Central memory CD4-positive, alpha-beta T cell (primary cell): Measurements from ENCODE around the gene AUTS2.
"Not testable (repeated sequence)": the region's sequence is repeated elsewhere in the genome, so short reads cannot be mapped to it uniquely, and the experiment has no call there.

Experiments
- DNase-seq: peaks from one replicate; pipeline ENCODE4 v3.0.0; 2022

Gene AUTS2

DNA sequence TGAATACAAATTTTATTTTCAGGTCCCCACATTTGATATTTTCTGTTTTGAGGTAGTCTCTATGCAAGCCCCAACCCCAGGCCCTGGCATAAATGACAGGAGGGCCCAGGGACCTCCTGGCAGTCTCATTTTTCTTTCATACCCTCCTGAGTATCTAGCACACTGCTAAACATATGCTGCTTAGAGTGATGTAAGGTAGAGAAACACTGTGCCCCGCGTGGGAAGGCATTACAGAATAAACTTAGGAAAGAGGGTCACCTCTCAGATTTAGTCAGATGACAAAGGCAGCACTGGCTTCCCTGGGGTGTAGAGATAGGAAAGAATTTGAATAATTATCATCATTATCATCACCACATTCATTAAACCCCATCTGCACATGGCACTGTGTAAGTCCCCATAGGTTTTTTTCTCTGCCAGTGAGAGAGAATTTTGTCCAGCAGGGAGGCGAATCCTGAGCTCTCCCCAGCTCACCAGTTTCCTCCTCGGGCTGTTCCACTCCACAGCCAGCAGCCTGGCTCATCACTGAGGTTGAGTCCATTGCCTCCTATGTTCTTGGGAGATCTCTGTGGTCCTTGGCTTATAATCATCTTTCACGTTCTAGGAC lies 1026.3 kb downstream of the AUTS2 start:
- DNase-seq: no peak

DNA sequence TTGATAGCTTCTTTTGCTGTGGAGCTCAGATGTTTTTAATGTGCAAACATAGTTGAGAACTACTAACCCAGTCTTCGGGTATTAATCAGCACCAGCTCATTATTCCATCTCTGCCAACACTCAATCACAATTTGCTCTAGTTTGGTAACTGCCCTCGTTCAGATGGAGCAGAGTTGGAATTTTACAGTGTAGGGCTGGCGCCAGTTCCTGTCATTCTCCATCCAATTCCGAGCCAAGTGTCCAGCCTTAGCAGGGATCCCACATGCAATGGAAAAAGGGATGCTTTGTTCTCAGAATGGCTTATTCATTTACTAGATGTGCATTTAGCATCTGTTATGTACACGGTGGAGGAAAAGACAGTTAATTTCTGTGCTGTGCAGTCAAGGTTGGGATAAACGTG lies 1029.2 kb downstream of the AUTS2 start:
- DNase-seq: no peak

DNA sequence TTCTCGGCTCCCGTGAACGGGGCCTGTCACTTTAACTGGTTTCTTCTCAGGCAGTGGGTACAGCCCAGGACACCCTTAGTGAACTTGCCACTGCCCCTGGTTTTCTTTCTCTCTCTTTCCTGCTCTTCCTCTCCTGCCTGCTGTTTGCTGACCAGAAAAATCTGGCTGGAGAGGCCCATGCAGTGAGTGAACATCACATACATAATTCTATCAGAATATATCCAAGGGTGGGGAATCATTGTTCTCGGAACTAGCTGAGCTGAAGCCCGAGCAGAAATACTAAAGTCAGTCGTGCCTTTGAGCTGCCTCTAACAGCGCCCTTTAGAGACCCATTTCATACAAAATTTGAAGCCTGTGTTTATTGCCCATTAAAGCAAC lies 1032.2 kb downstream of the AUTS2 start:
- no peak for DNase-seq

DNA sequence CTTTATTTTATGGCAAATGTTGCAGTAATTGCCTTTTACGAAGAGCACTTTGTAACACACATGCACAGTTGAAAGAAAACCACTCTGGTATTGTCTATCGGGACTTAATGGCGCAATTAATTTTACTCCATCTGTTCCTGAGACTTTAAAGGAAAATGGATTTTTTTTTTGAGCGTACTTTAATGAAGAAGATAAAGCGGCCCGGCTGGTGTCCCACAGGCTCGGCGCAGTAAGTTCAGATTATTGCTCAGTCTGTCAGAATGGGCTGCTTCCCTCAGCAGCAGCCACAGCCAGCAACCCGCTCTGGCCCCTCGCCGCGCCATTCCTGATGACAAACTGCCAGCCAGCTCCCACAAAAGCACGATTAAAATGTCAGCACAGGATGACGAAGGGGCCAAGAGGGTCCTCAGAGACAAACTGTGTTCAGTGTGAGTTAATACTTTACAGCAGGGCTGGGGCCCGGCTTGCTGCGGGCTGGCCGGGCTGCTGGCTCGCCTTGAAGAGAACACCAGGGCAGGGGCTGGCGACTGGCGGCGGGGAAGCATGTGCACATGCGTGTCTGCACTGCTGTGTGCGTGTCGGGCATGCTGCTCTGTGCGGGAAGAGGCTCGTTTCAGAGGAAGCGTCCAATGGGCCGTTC lies 1032.7 kb downstream of the AUTS2 start:
- no peak for DNase-seq

DNA sequence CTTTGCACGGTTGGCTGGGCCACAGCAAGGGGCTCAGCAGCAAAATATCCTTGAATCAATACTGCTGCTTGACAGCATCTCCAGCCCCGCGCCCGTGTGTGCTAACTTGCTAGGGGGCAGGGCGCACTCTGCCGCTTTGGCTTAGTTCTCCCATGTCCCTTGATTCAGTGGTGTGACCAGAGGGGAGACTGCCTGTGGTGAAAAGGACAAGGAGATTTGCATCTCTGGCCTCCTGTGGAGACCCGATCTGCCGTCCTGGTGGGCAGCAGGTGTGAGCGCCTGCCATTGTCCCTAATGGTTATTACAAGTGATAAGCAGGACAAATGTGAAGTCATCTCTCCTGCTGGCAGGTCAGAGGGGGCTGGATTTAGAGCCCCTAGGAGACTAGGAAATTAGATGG lies 1033.4 kb downstream of the AUTS2 start:
- no peak for DNase-seq

DNA sequence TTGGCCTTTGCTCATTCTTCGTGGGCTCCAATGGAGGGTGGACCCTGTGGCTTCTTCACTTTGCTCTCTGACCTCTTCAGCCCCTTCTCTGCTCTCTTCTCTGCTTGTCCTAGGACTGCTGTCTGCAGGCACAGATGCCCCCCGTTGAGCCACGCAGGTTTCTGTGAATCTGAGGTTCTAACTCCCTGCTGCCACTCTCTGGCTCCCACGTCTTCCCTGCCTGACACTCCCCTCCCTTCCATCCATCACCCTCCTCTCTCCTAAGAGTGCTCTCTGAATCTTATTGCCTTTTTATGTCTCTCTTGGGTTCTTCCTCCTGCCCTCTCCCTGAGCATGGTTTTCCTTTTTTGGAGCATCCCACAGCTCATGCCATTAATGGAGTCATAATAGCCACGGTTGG lies 1034.1 kb downstream of the AUTS2 start:
- no peak for DNase-seq

DNA sequence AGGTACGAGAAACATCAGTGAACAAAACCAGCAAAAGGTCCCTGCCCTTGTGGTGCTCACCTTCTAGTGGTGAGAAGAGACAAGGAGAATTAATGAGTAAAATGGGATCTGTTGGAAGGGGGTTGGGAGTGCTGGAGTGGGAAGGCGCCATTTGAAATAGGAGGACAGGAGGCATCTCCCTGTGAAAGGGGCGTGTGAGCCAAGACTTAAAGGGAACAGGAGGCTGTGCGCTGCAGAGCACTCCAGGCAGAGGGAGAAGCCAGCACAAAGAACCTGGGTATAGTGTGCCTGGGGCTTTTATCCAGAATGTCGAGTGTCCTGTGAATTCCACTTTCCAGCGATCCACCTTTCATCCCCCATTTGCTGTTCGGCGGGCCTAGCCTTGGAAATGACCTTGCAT lies 1035.8 kb downstream of the AUTS2 start:
- no peak for DNase-seq

DNA sequence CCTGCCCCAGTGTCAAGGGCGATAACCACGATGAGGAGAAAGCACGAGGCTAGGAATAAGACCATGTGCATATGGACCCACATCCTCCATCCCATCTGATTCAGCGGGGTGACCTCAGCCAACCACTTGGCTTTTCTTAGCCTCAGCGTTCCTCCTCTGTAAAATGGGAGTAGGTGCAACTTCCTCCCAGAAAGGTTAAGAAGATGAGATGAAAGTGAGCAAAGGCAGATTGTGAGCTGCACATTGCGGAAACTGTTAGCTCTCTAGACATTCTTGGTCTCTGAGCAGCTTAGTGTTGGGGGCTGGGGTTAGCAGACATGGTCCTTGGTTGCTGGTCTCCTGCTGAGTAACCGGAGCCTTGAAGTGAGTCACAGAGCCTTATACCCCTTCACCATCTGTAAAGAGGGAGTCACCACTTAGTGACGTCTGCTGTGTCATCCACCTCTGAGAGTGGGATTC lies 1036.4 kb downstream of the AUTS2 start:
- DNase-seq: no peak

DNA sequence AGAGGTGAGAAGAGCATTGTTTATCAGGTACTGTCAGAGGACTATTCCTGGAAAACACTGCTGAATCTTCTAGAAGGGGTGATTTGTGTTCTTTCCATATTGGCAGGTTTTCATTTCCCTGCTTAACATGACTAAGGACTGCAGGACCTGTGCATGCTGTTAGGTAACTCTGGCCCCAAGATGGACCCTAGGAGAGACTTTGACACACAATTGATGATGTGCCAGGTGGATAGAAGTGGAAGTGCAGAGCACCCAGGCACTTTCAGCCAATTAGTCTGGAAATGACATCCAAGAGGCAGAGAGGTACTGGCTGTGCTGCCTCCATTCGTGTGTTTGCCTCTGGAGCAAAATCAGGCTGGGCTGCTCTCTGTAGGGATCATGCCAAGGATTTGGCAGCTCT lies 1037.4 kb downstream of the AUTS2 start:
- no peak for DNase-seq

DNA sequence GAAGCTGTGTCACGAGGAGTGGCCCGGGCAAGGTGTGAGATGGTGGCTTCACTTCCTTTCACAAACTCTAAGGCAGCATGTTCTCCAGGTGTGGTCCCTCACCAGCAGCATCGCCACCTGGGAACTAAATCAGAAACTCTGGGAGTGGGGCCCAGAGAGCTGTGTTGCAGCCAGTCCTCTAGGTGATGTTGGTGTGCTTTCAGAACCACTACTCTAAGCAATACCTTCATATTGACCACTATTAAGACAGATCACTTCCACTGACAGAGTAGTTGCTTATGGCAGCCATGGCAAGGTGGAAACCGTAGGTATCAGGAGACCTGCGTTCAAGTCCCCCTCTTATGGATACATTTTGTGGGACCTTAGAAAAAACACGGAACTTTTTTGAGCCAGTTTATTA lies 1037.9 kb downstream of the AUTS2 start:
- DNase-seq: no peak

DNA sequence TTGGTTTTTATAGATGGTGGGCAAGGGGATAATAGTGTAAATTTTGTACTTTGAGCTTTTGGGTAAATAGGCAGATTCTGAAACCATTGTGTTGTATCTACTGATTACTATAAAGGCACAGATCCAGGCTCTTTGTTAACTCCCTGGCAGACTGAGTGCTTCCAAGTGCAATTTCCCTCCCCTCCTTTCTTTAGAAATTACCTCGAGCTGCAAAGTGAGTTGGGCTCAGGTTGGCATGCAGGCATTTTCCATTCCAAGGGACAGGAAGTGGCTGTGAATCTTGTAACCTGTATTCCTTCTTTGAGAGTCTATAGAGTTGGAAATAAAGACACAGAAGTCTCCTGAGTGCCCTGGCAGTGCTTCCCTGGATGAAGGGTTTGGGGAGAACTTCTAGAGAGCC lies 1039.5 kb downstream of the AUTS2 start:
- no peak for DNase-seq

DNA sequence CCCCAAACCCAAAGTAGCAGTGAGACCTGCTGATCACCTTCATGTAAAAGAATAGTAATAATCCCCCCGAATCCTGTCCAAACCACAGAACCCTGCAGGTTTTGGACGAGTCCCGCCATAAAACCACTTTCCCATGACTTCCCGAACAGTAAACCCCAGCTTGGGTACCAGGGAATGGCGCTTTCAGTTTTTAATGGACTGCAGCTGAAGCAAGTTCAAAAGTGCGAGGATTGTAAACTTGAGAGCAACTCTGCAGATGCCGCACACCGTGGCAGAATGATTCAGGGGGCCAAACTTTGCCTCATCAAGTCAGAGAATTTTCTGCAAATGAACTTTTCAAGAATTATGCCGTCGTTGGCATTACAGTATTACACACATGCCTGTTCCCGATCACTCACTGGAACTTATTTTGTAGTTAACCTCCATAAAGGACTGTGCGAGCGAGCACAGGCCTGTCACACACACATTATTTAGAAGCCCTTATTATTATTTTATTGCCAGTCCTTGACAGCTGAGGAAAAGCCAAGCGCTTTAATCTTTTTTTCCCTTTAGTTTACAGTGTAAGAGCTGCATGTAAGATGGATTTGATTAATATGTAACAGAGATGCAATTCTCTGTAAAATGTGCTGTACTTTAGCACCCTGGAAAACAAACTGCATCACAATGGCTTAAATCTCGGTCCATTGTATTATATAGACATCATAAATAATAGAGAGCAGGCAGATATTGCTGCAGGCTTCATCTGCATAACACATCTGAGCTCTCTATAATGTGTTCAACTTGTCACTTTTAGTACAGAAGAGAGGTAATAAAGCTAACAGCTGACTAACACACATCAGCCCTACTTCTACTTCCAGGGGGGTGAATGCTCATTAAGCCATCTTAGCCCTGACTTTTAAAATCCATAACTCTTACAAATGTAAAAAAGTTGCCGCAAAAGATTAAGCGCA lies 1040.2 kb downstream of the AUTS2 start:
- no peak for DNase-seq

DNA sequence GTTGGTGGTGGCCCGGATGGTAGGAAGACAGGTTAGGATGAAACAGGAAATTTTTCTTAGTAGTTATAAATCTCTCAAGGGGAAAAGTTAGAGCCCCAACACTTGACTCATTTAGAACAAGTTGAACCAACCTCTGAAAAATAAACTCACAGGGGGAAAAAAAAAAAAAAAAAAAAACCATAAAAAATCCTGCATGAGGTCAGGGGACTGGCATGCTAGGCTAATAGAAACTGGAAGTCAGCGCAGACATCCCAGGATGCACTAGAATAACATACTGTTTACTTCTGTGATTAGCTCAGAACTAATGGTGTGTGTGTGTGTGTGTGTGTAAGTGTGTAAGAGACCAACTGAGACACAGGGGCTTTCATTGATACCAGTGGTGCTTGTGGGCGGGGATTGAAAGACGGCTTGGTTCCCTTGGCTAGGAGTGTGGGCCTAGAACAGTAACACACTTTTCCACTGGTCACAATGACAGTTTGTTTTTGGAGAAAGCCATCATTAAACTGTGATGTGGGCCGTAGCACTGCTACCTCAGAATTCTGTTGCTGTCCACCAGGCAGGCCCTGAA lies 1042.1 kb downstream of the AUTS2 start:
- no peak for DNase-seq

DNA sequence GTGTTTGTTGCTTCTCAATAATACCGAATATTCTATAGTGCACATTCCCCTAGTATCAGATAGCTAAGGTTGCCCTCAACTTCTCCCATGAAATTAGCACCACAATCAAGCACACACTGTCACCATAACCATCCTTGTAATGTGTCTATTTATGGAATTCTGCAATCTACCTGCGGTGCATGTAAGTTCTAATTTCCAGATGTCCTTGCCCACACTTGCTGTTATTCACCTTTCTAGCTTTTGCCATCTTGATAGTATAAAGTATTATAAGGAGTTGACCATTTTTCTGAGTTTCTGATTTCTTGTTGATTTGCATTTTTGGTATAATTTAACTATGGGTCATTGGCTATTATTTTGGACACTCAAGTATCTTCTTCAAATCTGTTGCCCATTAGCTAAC lies 1043.6 kb downstream of the AUTS2 start:
- DNase-seq: no peak

DNA sequence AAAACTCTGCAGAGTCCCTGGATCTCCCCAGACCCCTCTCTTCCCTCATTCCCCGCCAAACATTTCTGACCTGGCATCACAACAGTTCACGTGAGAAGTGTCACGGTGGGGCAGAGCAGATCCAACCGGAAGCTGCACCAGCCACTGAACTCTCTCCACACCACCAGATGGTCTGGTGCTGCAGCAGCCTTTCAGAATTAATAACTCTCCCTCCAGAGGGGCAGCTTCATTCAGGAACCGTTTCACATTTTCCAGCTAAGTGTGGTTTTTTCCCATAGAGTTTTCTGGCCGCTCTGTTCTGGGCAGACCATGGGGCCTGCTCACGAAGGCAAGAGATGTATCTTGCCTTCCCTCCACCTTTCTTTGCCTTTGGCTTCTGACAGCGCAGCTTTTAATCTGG lies 1047.0 kb downstream of the AUTS2 start:
- DNase-seq: no peak

DNA sequence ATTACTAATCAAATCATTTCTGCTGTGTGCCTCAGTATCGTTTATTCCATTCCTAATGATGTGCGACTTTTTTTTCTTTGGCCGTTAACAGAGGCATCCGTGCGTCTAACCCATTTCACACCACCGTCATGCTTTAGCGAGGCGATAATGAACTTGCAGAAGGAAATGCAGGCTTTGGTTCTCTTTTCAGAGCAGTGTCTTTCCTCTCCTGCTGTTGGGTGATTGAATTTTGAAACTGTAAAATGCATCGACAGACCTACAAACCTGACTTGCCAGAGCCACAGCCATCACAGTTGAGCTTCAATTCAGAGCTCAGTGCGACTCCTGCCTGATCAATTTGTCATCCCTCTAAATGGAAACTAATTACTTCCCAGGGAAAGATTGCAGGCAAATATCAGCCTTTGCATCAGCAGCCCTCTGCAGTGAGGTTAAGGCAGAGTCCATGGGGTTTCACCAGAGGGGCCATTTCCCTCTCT lies 1047.6 kb downstream of the AUTS2 start:
- DNase-seq: no peak

DNA sequence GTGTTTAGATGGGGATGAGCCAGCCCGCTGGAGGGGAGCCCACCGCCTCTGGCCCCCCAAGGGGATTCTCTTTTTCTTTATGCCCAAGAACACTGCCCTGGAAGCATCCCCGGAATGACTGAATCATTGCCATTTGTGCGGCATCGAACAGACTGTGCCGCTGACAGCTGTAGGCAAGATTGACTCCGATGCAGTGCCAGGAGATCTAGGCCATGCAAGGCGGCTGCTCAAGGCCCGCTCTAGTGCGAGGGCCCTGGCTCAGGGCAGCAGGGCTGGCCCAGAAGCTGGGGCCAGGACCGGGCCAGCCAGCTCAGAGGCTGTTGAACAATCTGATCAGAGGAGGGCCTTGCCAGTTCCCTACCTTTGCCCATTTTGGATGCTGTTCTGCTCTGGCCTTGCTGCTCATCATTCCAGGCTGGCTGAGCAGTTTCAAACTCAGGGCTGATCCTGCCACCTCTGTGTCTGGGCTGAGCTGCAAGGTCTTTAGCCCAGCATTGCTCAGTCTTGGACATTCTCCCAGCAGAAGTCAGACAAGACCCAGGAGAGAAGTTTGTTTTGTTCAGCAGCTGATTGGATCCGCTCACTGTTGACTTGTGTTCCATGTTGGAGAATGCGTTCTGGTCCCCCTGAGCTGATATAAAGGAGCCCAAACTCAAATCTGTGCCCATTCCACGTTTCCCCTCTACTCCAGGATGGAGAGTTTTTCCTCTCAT lies 1048.4 kb downstream of the AUTS2 start:
- no peak for DNase-seq

DNA sequence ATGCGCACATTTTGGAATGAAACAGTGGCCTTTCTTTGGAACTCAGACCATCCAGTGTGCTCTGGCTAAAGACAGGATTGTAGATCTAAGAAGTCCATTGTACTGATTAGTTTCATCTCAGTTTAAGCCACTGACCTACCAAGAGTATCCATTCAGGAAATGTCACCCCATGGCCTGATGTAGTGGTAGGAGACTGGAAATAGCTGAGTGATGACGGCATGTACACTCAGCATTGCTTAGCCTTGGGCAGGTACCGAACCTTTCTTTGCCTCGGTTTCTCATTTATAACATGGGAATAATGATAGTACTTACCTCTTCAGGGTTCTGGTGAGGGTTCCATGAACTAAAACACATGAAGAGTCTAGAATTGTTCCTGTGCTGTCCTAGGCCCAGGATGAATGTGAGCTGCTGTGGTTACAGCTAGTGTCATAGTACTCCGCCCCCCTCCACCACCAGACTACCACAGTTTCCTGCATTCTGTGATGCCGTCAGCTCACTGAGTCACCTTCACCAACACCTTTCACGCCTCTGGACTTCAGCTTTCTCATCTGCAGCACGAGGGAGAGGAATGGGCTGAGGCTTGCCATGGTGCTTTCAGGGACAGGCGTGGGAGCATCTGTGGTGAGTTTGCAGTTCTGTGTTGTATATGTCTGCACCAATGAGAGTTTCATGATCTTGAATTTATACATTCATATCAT lies 1049.7 kb downstream of the AUTS2 start:
- peak; percentile 89 for DNase-seq

DNA sequence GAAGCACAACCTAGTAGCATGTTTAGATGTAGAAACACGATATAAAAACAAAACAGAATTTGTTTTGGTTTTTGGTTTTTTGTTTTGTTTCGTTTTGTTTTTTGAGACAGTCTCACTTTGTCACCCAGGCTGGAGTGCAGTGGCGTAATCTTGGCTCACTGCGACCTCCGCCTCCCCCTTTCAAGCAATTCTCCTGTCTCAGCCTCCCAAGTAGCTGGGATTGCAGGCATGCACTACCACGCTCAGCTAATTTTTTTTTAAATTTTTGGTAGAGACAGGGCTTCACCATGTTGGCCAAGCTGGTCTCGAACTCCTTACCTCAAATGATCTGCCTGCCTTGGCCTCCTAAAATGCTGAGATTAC lies 1050.2 kb downstream of the AUTS2 start:
- DNase-seq: not testable (repeated sequence)

DNA sequence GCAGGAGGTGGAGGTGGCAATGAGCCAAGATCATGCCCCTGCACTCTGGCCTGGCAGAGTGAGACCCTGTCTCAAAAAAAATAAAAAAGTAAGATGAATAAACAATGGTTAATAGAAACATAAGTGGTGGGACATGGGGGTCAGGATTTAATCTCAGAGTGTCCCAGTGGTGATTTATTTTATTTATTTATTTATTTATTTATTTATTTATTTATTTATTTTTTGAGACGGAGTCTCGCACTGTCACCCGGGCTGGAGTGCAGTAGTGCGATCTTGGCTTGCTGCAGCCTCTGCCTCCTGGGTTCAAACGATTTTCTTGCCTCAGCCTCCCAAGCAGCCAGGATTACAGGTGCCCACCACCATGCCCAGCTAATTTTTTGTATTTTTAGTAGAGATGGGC lies 1051.0 kb downstream of the AUTS2 start:
- no peak for DNase-seq

DNA sequence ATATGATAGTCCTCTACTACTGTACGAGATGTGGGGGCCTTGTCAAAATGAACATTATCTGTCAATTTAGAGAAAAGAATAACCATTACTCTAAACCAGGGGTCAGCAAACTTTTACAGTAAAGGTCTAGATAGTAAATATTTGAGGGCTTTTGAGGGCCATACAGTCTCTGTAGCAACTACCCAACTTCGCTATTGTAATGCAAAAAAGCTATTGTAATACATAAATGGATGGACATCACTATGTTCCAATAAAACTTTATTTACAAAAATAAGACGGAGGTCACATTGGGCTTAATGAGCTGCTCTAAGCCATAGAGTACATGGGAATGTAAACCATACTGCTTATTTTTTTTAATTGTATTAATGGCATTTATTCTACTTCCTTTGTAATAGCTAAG lies 1055.9 kb downstream of the AUTS2 start:
- no peak for DNase-seq

DNA sequence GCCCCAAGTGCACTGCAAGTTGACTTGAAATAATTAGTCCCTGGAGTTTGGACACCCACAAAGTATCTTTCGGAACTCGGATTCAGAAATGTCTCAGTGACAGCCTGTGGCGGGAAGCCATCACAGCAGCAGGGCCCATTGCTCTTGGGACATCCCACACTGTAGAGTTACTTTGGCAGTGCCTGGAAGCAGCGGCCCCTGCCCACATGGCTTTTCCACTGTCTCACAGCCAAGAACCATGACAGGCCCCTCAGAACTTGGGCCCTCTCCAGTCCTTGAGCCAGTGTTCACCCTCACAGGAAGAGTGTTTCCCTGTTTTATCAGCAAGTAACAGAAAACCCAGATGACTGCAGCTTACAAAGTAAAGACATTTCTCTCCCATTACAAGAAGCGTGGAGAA lies 1056.7 kb downstream of the AUTS2 start:
- no peak for DNase-seq
